ENCODE measurements around the gene DEDD.

DNA sequence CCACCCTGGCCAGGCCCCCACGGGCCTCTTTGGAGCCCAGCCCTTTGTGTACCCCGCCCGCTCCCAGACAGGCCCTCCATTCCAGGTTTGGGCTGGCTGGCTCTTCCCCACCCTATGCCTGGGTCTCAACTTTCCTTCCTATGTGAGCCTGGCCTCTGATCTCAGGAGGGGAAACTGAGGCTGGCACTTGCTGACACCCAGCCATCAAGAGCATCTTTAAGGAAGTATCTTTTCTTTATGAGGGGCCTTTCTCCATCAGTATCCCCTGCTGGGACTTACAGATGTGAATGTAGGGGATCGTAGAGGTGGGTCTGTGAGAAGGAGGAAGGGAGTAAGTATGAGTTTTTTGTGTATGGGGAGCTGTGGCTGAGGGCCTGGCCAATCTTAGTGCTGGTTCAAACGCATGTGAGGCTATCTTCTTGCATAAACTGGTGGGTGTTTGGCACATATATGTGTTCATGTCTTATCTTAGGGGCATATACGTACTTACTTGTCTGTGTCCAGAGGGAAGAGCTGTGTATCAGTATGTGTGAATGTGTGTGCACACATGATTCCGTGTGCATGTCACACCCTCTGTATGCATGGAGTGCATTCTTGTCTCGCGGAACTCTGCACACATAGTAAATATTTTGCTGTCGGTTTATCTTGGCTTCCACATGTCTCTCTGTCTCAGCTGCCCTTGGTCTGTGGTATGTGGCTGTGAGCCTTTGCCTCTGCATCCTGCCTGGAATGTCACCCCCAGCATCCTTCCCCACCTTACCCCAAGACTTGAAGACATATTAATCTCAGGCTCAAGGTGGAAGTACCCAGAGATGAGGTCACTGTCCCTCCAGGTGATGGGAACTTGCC is 48.5 kb downstream of the DEDD start:
- TF ChIP-seq, protein P1, sequence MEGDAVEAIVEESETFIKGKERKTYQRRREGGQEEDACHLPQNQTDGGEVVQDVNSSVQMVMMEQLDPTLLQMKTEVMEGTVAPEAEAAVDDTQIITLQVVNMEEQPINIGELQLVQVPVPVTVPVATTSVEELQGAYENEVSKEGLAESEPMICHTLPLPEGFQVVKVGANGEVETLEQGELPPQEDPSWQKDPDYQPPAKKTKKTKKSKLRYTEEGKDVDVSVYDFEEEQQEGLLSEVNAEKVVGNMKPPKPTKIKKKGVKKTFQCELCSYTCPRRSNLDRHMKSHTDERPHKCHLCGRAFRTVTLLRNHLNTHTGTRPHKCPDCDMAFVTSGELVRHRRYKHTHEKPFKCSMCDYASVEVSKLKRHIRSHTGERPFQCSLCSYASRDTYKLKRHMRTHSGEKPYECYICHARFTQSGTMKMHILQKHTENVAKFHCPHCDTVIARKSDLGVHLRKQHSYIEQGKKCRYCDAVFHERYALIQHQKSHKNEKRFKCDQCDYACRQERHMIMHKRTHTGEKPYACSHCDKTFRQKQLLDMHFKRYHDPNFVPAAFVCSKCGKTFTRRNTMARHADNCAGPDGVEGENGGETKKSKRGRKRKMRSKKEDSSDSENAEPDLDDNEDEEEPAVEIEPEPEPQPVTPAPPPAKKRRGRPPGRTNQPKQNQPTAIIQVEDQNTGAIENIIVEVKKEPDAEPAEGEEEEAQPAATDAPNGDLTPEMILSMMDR (IDR thresholded peaks at IDR 0.05): no peak
- no peak for TF ChIP-seq POLR2A (IDR thresholded peaks at IDR 0.05)

Measured in uterus (tissue), 2 donors.